Common myeloid progenitor, CD34-positive (primary cell): Measurements from ENCODE around the gene DHRSX.
"Not testable (repeated sequence)": the region's sequence is repeated elsewhere in the genome, so short reads cannot be mapped to it uniquely, and the experiment has no call there.

Experiments used
- CTCF ChIA-PET: fragments of 350-600 bp; sonication (Branson Sonifier 250); formaldehyde crosslinking; loops from one replicate; lab custom pipeline; 2021; ENCODE audit warnings: antibody characterized with exemption; lab: Charles Lee
- POLR2A ChIA-PET: fragments of 350-600 bp; sonication (Branson Sonifier 250); formaldehyde crosslinking; loops from one replicate; lab custom pipeline; 2021; ENCODE audit warnings: antibody characterized with exemption; lab: Charles Lee
- DNase-seq, 3 donors: peaks; one replicate each; pipeline versions ENCODE4 v3.0.0 to v3.0.0-alpha.2; 2013
- H3K27ac ChIP-seq, 2 experiments: 1 replicate in 1 of 2; 2 replicates in 1 of 2; pipeline ENCODE4 v1.7.0; 2013; ENCODE audit warnings: inconsistent platforms in 2 of 2, low read length in 2 of 2, mild to moderate bottlenecking in 2 of 2, low read depth in 1 of 2, moderate library complexity in 1 of 2; ENCODE audit not compliant: severe bottlenecking in 2 of 2, insufficient read depth in 1 of 2, poor library complexity in 1 of 2
- H3K27me3 ChIP-seq, 5 experiments: replicated peaks in 2 of 5; 1 replicate in 3 of 5; 2 replicates in 2 of 5; pipeline versions ENCODE4 v1.6.1 to v1.7.0; 2013; ENCODE audit warnings: low read length in 4 of 5, mild to moderate bottlenecking in 2 of 5, moderate library complexity in 2 of 5, inconsistent platforms in 1 of 5; ENCODE audit not compliant: insufficient read depth in 5 of 5, control insufficient read depth in 4 of 5
- H3K36me3 ChIP-seq, 4 experiments: 1 replicate in 2 of 4; 2 replicates in 2 of 4; pipeline versions ENCODE4 v1.6.1 to v1.7.0; 2013; ENCODE audit warnings: low read length in 3 of 4, control low read depth in 1 of 4, mild to moderate bottlenecking in 1 of 4; ENCODE audit not compliant: control insufficient read depth in 4 of 4, insufficient read depth in 4 of 4
- H3K4me1 ChIP-seq, 4 experiments: 1 replicate in 3 of 4; 2 replicates in 1 of 4; pipeline versions ENCODE4 v1.6.1 to v1.7.1; 2013; ENCODE audit warnings: low read length in 3 of 4, mild to moderate bottlenecking in 3 of 4, control low read depth in 1 of 4, inconsistent platforms in 1 of 4, moderate library complexity in 1 of 4; ENCODE audit not compliant: control insufficient read depth in 4 of 4, insufficient read depth in 4 of 4; ENCODE audit errors: control extremely low read depth in 1 of 4
- H3K4me3 ChIP-seq, 7 experiments: 1 replicate in 4 of 7; 2 replicates in 3 of 7; pipeline versions ENCODE4 v1.5.1 to v1.7.0; 2013; ENCODE audit warnings: mild to moderate bottlenecking in 7 of 7, low read length in 6 of 7, moderate library complexity in 6 of 7, inconsistent platforms in 2 of 7, low read depth in 2 of 7, control low read depth in 1 of 7; ENCODE audit not compliant: insufficient read depth in 4 of 7, control insufficient read depth in 1 of 7; ENCODE audit errors: extremely low read depth in 1 of 7
- H3K9me3 ChIP-seq, 5 experiments: 1 replicate in 4 of 5; 2 replicates in 1 of 5; pipeline versions ENCODE4 v1.6.1 to v1.7.1; 2013; ENCODE audit warnings: low read length in 4 of 5, mild to moderate bottlenecking in 2 of 5, inconsistent platforms in 1 of 5, low read depth in 1 of 5, moderate library complexity in 1 of 5; ENCODE audit not compliant: control insufficient read depth in 4 of 5, insufficient read depth in 2 of 5; ENCODE audit errors: control extremely low read depth in 1 of 5
- WGBS: methylation state at CpG from one replicate; pipeline ENCODE4 v1.1.5; 2013; ENCODE audit not compliant: insufficient coverage; 5-methylcytosine and 5-hydroxymethylcytosine counted together

DHRSX gene

GRCh38 chrX:2424317-2424716, 76.5 kb downstream of the DHRSX start:
- Histone ChIP-seq H3K36me3 (peaks cover 3 to 24% (median 8%) of the 10 kb centered on the region in 4 experiments), H3K27ac (no peak overlapping the region), H3K27me3 (no peaks in the 10 kb centered on the region), H3K9me3 (peaks cover 0 to 14% (median 3%) of the 10 kb centered on the region in 5 experiments), H3K4me1 (no peaks in the 10 kb centered on the region), H3K4me3 (no peak overlapping the region)
- CTCF ChIA-PET, result no interaction called here
- 100% methylated on average over 2 of the region's 2 CpGs for WGBS
- no peak for DNase-seq
- POLR2A ChIA-PET, result no interaction called here

- H3K27ac ChIP-seq, result no peak overlapping the region
- H3K36me3 ChIP-seq, result peaks cover 3 to 27% (median 9%) of the 10 kb centered on the region in 4 experiments
- 75% methylated on average over 4 of the region's 4 CpGs for WGBS
- no peak for DNase-seq
- no peaks in the 10 kb centered on the region for H3K27me3 ChIP-seq
- no peaks in the 10 kb centered on the region for H3K4me1 ChIP-seq
- peaks cover 0 to 14% (median 3%) of the 10 kb centered on the region in 5 experiments for H3K9me3 ChIP-seq
- no peak overlapping the region for H3K4me3 ChIP-seq
- POLR2A ChIA-PET, result no interaction called here
- CTCF ChIA-PET, result no interaction called here
Measured at GRCh38 chrX:2423899-2424298, 76.9 kb downstream of the DHRSX start.

- Histone ChIP-seq H3K9me3 (peaks cover 0 to 14% (median 3%) of the 10 kb centered on the region in 5 experiments), H3K27me3 (no peaks in the 10 kb centered on the region), H3K36me3 (peaks cover 3 to 27% (median 12%) of the 10 kb centered on the region in 4 experiments), H3K4me3 (no peak overlapping the region), H3K27ac (no peak overlapping the region), H3K4me1 (no peaks in the 10 kb centered on the region)
- ChIA-PET CTCF (no interaction called here), POLR2A (no interaction called here)
- WGBS, result 93% methylated on average over 2 of the region's 8 CpGs
- DNase-seq, result no peak
Measured at GRCh38 chrX:2423282-2423681, 77.5 kb downstream of the DHRSX start.

GRCh38 chrX:2419418-2419817, 81.4 kb downstream of the DHRSX start:
- peaks cover 0 to 11% (median 0%) of the 10 kb centered on the region in 5 experiments for H3K9me3 ChIP-seq
- H3K4me3 ChIP-seq, CTCF ChIA-PET, POLR2A ChIA-PET, H3K4me1 ChIP-seq, H3K27me3 ChIP-seq, DNase-seq, H3K27ac ChIP-seq: not testable (repeated sequence)
- H3K36me3 ChIP-seq, result peaks cover 2 to 15% (median 9%) of the 10 kb centered on the region in 4 experiments
- no CpG with 5 or more reads among the region's 7 CpGs for WGBS

GRCh38 chrX:2418000-2418399, 82.8 kb downstream of the DHRSX start:
- no peaks in the 10 kb centered on the region for H3K27me3 ChIP-seq
- no peaks in the 10 kb centered on the region for H3K4me1 ChIP-seq
- DNase-seq, result no peak
- POLR2A ChIA-PET, result no interaction called here
- H3K4me3 ChIP-seq, result no peak overlapping the region
- peaks cover 0 to 8% (median 3%) of the 10 kb centered on the region in 4 experiments for H3K36me3 ChIP-seq
- CTCF ChIA-PET, result no interaction called here
- 100% methylated on average over 2 of the region's 2 CpGs for WGBS
- H3K9me3 ChIP-seq, result peaks cover 0 to 15% (median 0%) of the 10 kb centered on the region in 5 experiments
- H3K27ac ChIP-seq, result no peak overlapping the region

GRCh38 chrX:2416851-2417604, 83.7 kb downstream of the DHRSX start:
- no peaks in the 10 kb centered on the region for H3K27me3 ChIP-seq
- ChIA-PET CTCF (no interaction called here), POLR2A (no interaction called here)
- H3K27ac ChIP-seq, result no peak overlapping the region
- H3K4me3 ChIP-seq, result no peak overlapping the region
- H3K4me1 ChIP-seq, result no peaks in the 10 kb centered on the region
- WGBS, result 85% methylated on average over 1 of the region's 1 CpG
- DNase-seq, result no peak
- H3K36me3 ChIP-seq, result peaks cover 0 to 9% (median 4%) of the 10 kb centered on the region in 4 experiments
- H3K9me3 ChIP-seq, result peaks cover 0 to 15% (median 0%) of the 10 kb centered on the region in 5 experiments

- POLR2A ChIA-PET, result no interaction called here
- CTCF ChIA-PET, result no interaction called here
- WGBS, result 100% methylated on average over 2 of the region's 2 CpGs
- H3K27ac ChIP-seq, result no peak overlapping the region
- no peaks in the 10 kb centered on the region for H3K4me1 ChIP-seq
- peaks cover 0 to 12% (median 4%) of the 10 kb centered on the region in 4 experiments for H3K36me3 ChIP-seq
- H3K9me3 ChIP-seq, result peaks cover 0 to 15% (median 0%) of the 10 kb centered on the region in 5 experiments
- no peaks in the 10 kb centered on the region for H3K27me3 ChIP-seq
- no peak for DNase-seq
- H3K4me3 ChIP-seq, result no peak overlapping the region
Measured at GRCh38 chrX:2414384-2414783, 86.4 kb downstream of the DHRSX start.
